HuH-7 (cell line): ENCODE data around the gene PYGM.

Experiments
- DNase-seq: peaks from one replicate; pipeline ENCODE4 v3.0.0; 2011; ENCODE audit warnings: low spot score

The PYGM gene

GRCh38 chr11:64791781-64792291 is 32.1 kb upstream of the PYGM start:
- DNase-seq, result no peak

- DNase-seq, result no peak
Measured at GRCh38 chr11:64790205-64791095, 30.7 kb upstream of the PYGM start.

GRCh38 chr11:64789331-64790204 is 29.8 kb upstream of the PYGM start:
- no peak for DNase-seq

- no peak for DNase-seq
Measured at GRCh38 chr11:64788321-64789215, 28.8 kb upstream of the PYGM start.

GRCh38 chr11:64787526-64788320 is 27.9 kb upstream of the PYGM start:
- peak; percentile 76 for DNase-seq

- DNase-seq, result no peak
Measured at GRCh38 chr11:64786308-64786707, 26.5 kb upstream of the PYGM start.

- no peak for DNase-seq
Measured at GRCh38 chr11:64784813-64785581, 25.2 kb upstream of the PYGM start.

- DNase-seq, result peak; percentile 86
Measured at GRCh38 chr11:64778473-64779298, 18.9 kb upstream of the PYGM start, which contains the start of gene SF1. Gene SF1, minus strand, starts transcription at chr11:64778542. Its CDS starts 150 bp downstream, at chr11:64778392.

- DNase-seq, result no peak
Measured at GRCh38 chr11:64778223-64778472, 18.4 kb upstream of the PYGM start.

- DNase-seq, result peak; percentile 84
Measured at GRCh38 chr11:64777449-64778222, 17.9 kb upstream of the PYGM start.

- no peak for DNase-seq
Measured at GRCh38 chr11:64776875-64777274, 17.1 kb upstream of the PYGM start.

GRCh38 chr11:64776425-64776824 is 16.7 kb upstream of the PYGM start:
- no peak for DNase-seq

GRCh38 chr11:64774144-64774543 is 14.4 kb upstream of the PYGM start:
- DNase-seq, result no peak

GRCh38 chr11:64772303-64773018 is 12.7 kb upstream of the PYGM start:
- DNase-seq, result no peak

GRCh38 chr11:64771861-64772260 is 12.1 kb upstream of the PYGM start:
- no peak for DNase-seq

- DNase-seq, result no peak
Measured at GRCh38 chr11:64770120-64770519, 10.3 kb upstream of the PYGM start.

- DNase-seq, result no peak
Measured at GRCh38 chr11:64769283-64769682, 9.5 kb upstream of the PYGM start.

GRCh38 chr11:64768300-64768694 is 8.5 kb upstream of the PYGM start:
- DNase-seq, result no peak
